Esophagus squamous epithelium (tissue), 5 donors: ENCODE data around the gene KNSTRN. TPM values are rescaled to one million over a fixed set of nuclear protein-coding genes. Genes with fewer than 3 reads are reported as not detected.

ENCODE experiments used
- DNase-seq: peaks from one replicate; lab custom pipeline; 2025; lab: John Stamatoyannopoulos, UW
- H3K27ac ChIP-seq, 4 donors: fragments of 200-600 bp; sonication (generic); one replicate each; pipeline ENCODE4 v1.5.1; 2016 to 2019; ENCODE audit warnings: mild to moderate bottlenecking in 1 of 4
- H3K27me3 ChIP-seq, 4 donors: fragments of 200-600 bp; sonication (generic); 1 replicate in 3 of 4; 2 replicates in 1 of 4; pipeline versions ENCODE4 v1.5.1 to v1.6.0; 2017 to 2021; ENCODE audit warnings: antibody characterized with exemption in 1 of 4
- H3K36me3 ChIP-seq, 3 donors: fragments of 200-600 bp; sonication (generic); one replicate each; pipeline ENCODE4 v1.5.1; 2016 to 2019
- H3K4me1 ChIP-seq, 3 donors: fragments of 200-600 bp; sonication (generic); one replicate each; pipeline ENCODE4 v1.5.1; 2017 to 2019
- H3K4me3 ChIP-seq, 4 donors: fragments of 200-600 bp; sonication (generic); 1 replicate in 3 of 4; 2 replicates in 1 of 4; pipeline ENCODE4 v1.5.1; 2016 to 2019; ENCODE audit warnings: mild to moderate bottlenecking in 2 of 4, moderate library complexity in 1 of 4
- H3K9me3 ChIP-seq, 3 donors: fragments of 200-600 bp; sonication (generic); one replicate each; pipeline ENCODE4 v1.5.1; 2016 to 2019
- CTCF ChIP-seq, 6 experiments: fragments of 450-650 bp in 4 of 6; fragments of 200-600 bp in 2 of 6; sonication (generic) in 2 of 6; IDR thresholded peaks; one replicate each; pipeline ENCODE4 v1.5.1; 2016 to 2019; ENCODE audit warnings: antibody characterized with exemption in 6 of 6, mild to moderate bottlenecking in 4 of 6, moderate library complexity in 4 of 6
- POLR2A ChIP-seq, 4 donors: fragments of 450-650 bp; IDR thresholded peaks; one replicate each; pipeline ENCODE4 v1.6.1; 2017; ENCODE audit warnings: antibody characterized with exemption in 4 of 4, mild to moderate bottlenecking in 4 of 4, moderate library complexity in 3 of 4
- WGBS, 2 donors: methylation state at CpG; one replicate each; pipeline ENCODE4 v1.1.5; 2018; 5-methylcytosine and 5-hydroxymethylcytosine counted together
- intact Hi-C: fragments of 100-400 bp; cut with DNase I; formaldehyde crosslinking; loops from one replicate; pipeline ENCODE4 v1.15.0; 2022
- total RNA-seq, 4 donors: library from RNA; depleted of rRNA; stranded (reverse); fragments of >200 nt; gene quantifications; one replicate each; pipeline ENCODE4 v1.1.0, GENCODE V29; 2016
- donor health status: DM: yes; HTN: yes; CAD: no.

Gene KNSTRN
- total RNA-seq, 4 donors from 2014 or later: 11.3 to 22.0 (median 17.3) TPM

- intact Hi-C loops: loop anchor here (5.0 kb wide), 1 partner anchor 142 kb away; the partner anchor contains the start of gene ANKRD63
- Histone ChIP-seq H3K27me3 (no peaks in the 10 kb centered on the region), H3K36me3 (peaks cover 0 to under 1% (median 0%) of the 10 kb centered on the region in 3 donors), H3K4me1 (peaks cover 11 to 24% (median 18%) of the 10 kb centered on the region in 3 donors), H3K27ac (no peak overlapping the region), H3K9me3 (no peaks in the 10 kb centered on the region), H3K4me3 (no peak overlapping the region)
- WGBS, 2 donors: 85 to 100% methylated on average over 1 to 6 of the region's 6 CpGs
- no peak for DNase-seq
- TF ChIP-seq CTCF (IDR thresholded peaks at IDR 0.05): no peak
- TF ChIP-seq POLR2A (IDR thresholded peaks at IDR 0.05): no peak
Measured at GRCh38 chr15:40424483-40425115, 42.1 kb downstream of the KNSTRN start.

GRCh38 chr15:40425681-40426080, 43.2 kb downstream of the KNSTRN start:
- Histone ChIP-seq H3K4me1 (peaks cover 11 to 23% (median 16%) of the 10 kb centered on the region in 3 donors), H3K36me3 (no peaks in the 10 kb centered on the region), H3K27me3 (no peaks in the 10 kb centered on the region), H3K27ac (no peak overlapping the region), H3K9me3 (no peaks in the 10 kb centered on the region), H3K4me3 (no peak overlapping the region)
- TF ChIP-seq CTCF (IDR thresholded peaks at IDR 0.05) (no peak), POLR2A (IDR thresholded peaks at IDR 0.05) (no peak)
- intact Hi-C loops: no loop called here
- WGBS, 2 donors: 87 to 90% methylated on average over 5 of the region's 5 CpGs
- no peak for DNase-seq

GRCh38 chr15:40427188-40427587, 44.7 kb downstream of the KNSTRN start:
- intact Hi-C loops: no loop called here
- H3K4me1 ChIP-seq: peaks cover 0 to 8% (median 3%) of the 10 kb centered on the region in 3 donors
- H3K4me3 ChIP-seq: no peak overlapping the region
- TF ChIP-seq CTCF (IDR thresholded peaks at IDR 0.05) (no peak), POLR2A (IDR thresholded peaks at IDR 0.05) (no peak)
- no peak overlapping the region for H3K27ac ChIP-seq
- H3K36me3 ChIP-seq: no peaks in the 10 kb centered on the region
- no peak for DNase-seq
- no peaks in the 10 kb centered on the region for H3K27me3 ChIP-seq
- H3K9me3 ChIP-seq: no peaks in the 10 kb centered on the region
- WGBS, 2 donors: 89 to 92% methylated on average over 8 to 9 of the region's 9 CpGs

- no peak for TF ChIP-seq POLR2A (IDR thresholded peaks at IDR 0.05)
- no peak for TF ChIP-seq CTCF (IDR thresholded peaks at IDR 0.05)
Measured at GRCh38 chr15:40428185-40428584, 45.7 kb downstream of the KNSTRN start.

GRCh38 chr15:40429068-40429710, 46.7 kb downstream of the KNSTRN start:
- TF ChIP-seq POLR2A (IDR thresholded peaks at IDR 0.05) (no peak), CTCF (IDR thresholded peaks at IDR 0.05) (no peak)
- no peaks in the 10 kb centered on the region for H3K9me3 ChIP-seq
- intact Hi-C loops: no loop called here
- WGBS, 2 donors: 88 to 90% methylated on average over 8 to 9 of the region's 10 CpGs
- H3K27me3 ChIP-seq: peaks cover 0 to 2% (median 0%) of the 10 kb centered on the region in 4 donors
- H3K36me3 ChIP-seq: no peaks in the 10 kb centered on the region
- no peak overlapping the region for H3K4me3 ChIP-seq
- peaks cover 0 to 7% (median 3%) of the 10 kb centered on the region in 3 donors for H3K4me1 ChIP-seq
- H3K27ac ChIP-seq: no peak overlapping the region
- DNase-seq: no peak

More at GRCh38 chr15:40428185-40428584, 45.7 kb downstream of the KNSTRN start:
- Histone ChIP-seq H3K9me3 (no peaks in the 10 kb centered on the region), H3K4me1 (peaks cover 0 to 7% (median 3%) of the 10 kb centered on the region in 3 donors), H3K4me3 (no peak overlapping the region), H3K27me3 (no peaks in the 10 kb centered on the region), H3K36me3 (no peaks in the 10 kb centered on the region), H3K27ac (no peak overlapping the region)
- 57 to 84% methylated on average over 2 to 3 of the region's 4 CpGs for WGBS, 2 donors
- no peak for DNase-seq
- intact Hi-C loops: no loop called here
